ENCODE results near the gene FSIP1.

FSIP1 gene

GRCh38 chr15:39668457-39668856, 114.2 kb downstream of the FSIP1 start:
- no peak for DNase-seq (ENCODE audit: insufficient read length, low spot score)
- no peak for FAIRE-seq
- TF ChIP-seq POLR2A (IDR thresholded peaks at IDR 0.05; ENCODE audit: low read depth, low read length) = no peak
- no peak for TF ChIP-seq POU2F2 (IDR thresholded peaks at IDR 0.05; ENCODE audit: low read depth, low read length)
- TF ChIP-seq PAX5 (IDR thresholded peaks at IDR 0.05; ENCODE audit: insufficient read depth, low read length, severe bottlenecking) = no peak
- no peak for TF ChIP-seq TAF1 (IDR thresholded peaks at IDR 0.05; ENCODE audit: low read depth, low read length)

- DNase-seq (ENCODE audit: insufficient read length, low spot score) (no peak), FAIRE-seq (no peak)
- TF ChIP-seq POLR2AphosphoS5 (IDR thresholded peaks at IDR 0.05; ENCODE audit: low read depth, low read length) (no peak), POLR2A (IDR thresholded peaks at IDR 0.05; ENCODE audit: low read depth, low read length) (no peak), PAX5 (IDR thresholded peaks at IDR 0.05; ENCODE audit: insufficient read depth, low read length, severe bottlenecking) (no peak), TAF1 (IDR thresholded peaks at IDR 0.05; ENCODE audit: low read depth, low read length) (no peak), POU2F2 (IDR thresholded peaks at IDR 0.05; ENCODE audit: low read depth, low read length) (no peak), SPI1 (IDR thresholded peaks at IDR 0.05; ENCODE audit: low read depth, low read length) (no peak)
Measured at GRCh38 chr15:39667382-39668127, 115.1 kb downstream of the FSIP1 start.

- FAIRE-seq (no peak), DNase-seq (ENCODE audit: insufficient read length, low spot score) (no peak)
- TF ChIP-seq POLR2AphosphoS5 (IDR thresholded peaks at IDR 0.05; ENCODE audit: low read depth, low read length) (no peak), PAX5 (IDR thresholded peaks at IDR 0.05; ENCODE audit: insufficient read depth, low read length, severe bottlenecking) (no peak), POU2F2 (IDR thresholded peaks at IDR 0.05; ENCODE audit: low read depth, low read length) (no peak), POLR2A (IDR thresholded peaks at IDR 0.05; ENCODE audit: low read depth, low read length) (no peak), TAF1 (IDR thresholded peaks at IDR 0.05; ENCODE audit: low read depth, low read length) (no peak), SPI1 (IDR thresholded peaks at IDR 0.05; ENCODE audit: low read depth, low read length) (no peak)
Measured at GRCh38 chr15:39666677-39667076, 116.0 kb downstream of the FSIP1 start.

DNA sequence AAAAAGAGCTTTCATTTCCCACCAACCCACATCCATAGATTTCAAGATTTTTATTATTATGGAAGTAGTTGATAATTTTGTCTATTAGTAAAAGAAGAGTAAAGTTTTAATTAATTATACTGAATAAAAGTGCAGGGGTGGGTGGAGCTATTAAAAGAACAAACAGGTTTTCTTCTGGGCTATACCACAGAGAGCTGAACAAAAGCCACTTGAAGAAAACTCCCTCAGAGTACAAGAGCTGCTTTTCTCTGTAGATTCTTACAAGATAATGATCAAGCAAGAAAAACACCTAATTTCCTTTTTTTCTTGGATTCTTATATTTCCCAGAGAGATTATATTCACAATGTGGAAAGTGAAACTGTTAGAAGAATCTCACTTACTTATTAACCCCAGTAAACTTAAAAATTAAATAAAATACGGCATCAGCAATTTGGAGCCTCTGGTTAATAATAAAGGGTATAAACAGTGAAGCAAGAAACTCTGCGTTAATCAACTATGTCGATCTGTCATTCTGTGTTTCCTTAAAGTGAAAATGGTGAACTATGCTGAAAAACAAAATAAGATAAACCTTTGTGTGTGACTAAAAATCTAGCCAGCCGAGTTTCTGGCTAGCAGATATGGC, 116.9 kb downstream of the FSIP1 start:
- FAIRE-seq = no peak
- no peak for DNase-seq (ENCODE audit: insufficient read length, low spot score)
- TF ChIP-seq POLR2AphosphoS5 (IDR thresholded peaks at IDR 0.05; ENCODE audit: low read depth, low read length) = no peak

DNA sequence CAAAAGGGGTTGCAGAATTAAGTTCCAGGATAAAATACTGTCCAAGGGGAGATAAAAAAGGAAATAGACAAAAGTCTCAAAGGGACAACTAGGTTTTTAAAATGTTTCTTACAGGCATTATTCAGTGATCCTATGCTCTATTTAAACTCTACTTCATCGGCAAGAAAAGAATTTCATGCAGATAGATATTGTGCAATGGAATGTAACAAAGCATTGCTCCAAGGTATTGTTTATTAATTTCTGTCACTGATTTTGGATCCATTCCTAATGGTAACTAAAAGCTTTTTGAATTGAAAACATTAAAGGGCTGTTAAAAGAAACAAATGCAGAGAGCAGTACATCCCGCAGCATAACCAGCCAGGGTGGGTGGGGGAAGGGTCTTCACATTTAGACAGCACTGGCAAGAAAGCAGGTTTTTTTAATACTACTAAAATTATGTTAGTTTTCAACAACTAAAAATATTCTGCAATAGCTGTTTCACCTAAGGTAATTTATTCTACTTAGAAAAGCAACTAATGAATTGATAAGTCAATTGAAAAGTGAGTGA, 118.9 kb downstream of the FSIP1 start:
- no peak for FAIRE-seq
- no peak for TF ChIP-seq POU2F2 (IDR thresholded peaks at IDR 0.05; ENCODE audit: low read depth, low read length)
- no peak for TF ChIP-seq SPI1 (IDR thresholded peaks at IDR 0.05; ENCODE audit: low read depth, low read length)
- no peak for TF ChIP-seq TAF1 (IDR thresholded peaks at IDR 0.05; ENCODE audit: low read depth, low read length)
- TF ChIP-seq POLR2AphosphoS5 (IDR thresholded peaks at IDR 0.05; ENCODE audit: low read depth, low read length) = no peak
- TF ChIP-seq POLR2A (IDR thresholded peaks at IDR 0.05; ENCODE audit: low read depth, low read length) = no peak
- TF ChIP-seq PAX5 (IDR thresholded peaks at IDR 0.05; ENCODE audit: insufficient read depth, low read length, severe bottlenecking) = no peak
- no peak for DNase-seq (ENCODE audit: insufficient read length, low spot score)

GRCh38 chr15:39661776-39662175, 120.9 kb downstream of the FSIP1 start:
- TF ChIP-seq POLR2A (IDR thresholded peaks at IDR 0.05; ENCODE audit: low read depth, low read length) (no peak), SPI1 (IDR thresholded peaks at IDR 0.05; ENCODE audit: low read depth, low read length) (no peak), PAX5 (IDR thresholded peaks at IDR 0.05; ENCODE audit: insufficient read depth, low read length, severe bottlenecking) (no peak), TAF1 (IDR thresholded peaks at IDR 0.05; ENCODE audit: low read depth, low read length) (no peak), POLR2AphosphoS5 (IDR thresholded peaks at IDR 0.05; ENCODE audit: low read depth, low read length) (no peak), POU2F2 (IDR thresholded peaks at IDR 0.05; ENCODE audit: low read depth, low read length) (no peak)
- FAIRE-seq (no peak), DNase-seq (ENCODE audit: insufficient read length, low spot score) (no peak)

DNA sequence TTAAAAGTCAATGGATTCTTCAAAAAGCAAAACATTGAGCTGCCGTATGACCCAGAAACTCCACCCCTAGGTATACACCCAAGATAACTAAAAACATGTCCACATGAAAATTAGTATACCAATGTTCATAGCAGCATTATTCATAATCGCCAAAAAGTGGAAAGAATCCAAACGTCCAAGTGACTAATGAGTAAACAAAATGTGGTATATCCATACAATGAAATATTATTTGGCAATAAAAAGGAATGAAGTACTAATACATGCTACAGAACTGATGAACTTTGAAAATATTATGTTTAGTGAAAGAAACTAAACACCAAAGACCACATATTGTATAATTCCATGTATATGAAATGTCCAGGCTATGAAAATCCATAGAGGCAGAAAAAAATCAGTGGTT, 123.9 kb downstream of the FSIP1 start:
- no peak for DNase-seq (ENCODE audit: insufficient read length, low spot score)
- FAIRE-seq = no peak
- TF ChIP-seq SPI1 (IDR thresholded peaks at IDR 0.05; ENCODE audit: low read depth, low read length) (no peak), PAX5 (IDR thresholded peaks at IDR 0.05; ENCODE audit: insufficient read depth, low read length, severe bottlenecking) (no peak), POU2F2 (IDR thresholded peaks at IDR 0.05; ENCODE audit: low read depth, low read length) (no peak), POLR2AphosphoS5 (IDR thresholded peaks at IDR 0.05; ENCODE audit: low read depth, low read length) (no peak), POLR2A (IDR thresholded peaks at IDR 0.05; ENCODE audit: low read depth, low read length) (no peak), TAF1 (IDR thresholded peaks at IDR 0.05; ENCODE audit: low read depth, low read length) (no peak)

- TF ChIP-seq POLR2A (IDR thresholded peaks at IDR 0.05; ENCODE audit: low read depth, low read length) (no peak), PAX5 (IDR thresholded peaks at IDR 0.05; ENCODE audit: insufficient read depth, low read length, severe bottlenecking) (no peak), POU2F2 (IDR thresholded peaks at IDR 0.05; ENCODE audit: low read depth, low read length) (no peak), SPI1 (IDR thresholded peaks at IDR 0.05; ENCODE audit: low read depth, low read length) (no peak), TAF1 (IDR thresholded peaks at IDR 0.05; ENCODE audit: low read depth, low read length) (no peak), POLR2AphosphoS5 (IDR thresholded peaks at IDR 0.05; ENCODE audit: low read depth, low read length) (no peak)
- FAIRE-seq = no peak
- no peak for DNase-seq (ENCODE audit: insufficient read length, low spot score)
Measured at GRCh38 chr15:39657668-39658067, 125.0 kb downstream of the FSIP1 start.

GRCh38 chr15:39657181-39657580, 125.5 kb downstream of the FSIP1 start:
- DNase-seq (ENCODE audit: insufficient read length, low spot score) (no peak), FAIRE-seq (no peak)
- TF ChIP-seq SPI1 (IDR thresholded peaks at IDR 0.05; ENCODE audit: low read depth, low read length) (no peak), POU2F2 (IDR thresholded peaks at IDR 0.05; ENCODE audit: low read depth, low read length) (no peak), TAF1 (IDR thresholded peaks at IDR 0.05; ENCODE audit: low read depth, low read length) (no peak)

GRCh38 chr15:39654304-39654703, 128.3 kb downstream of the FSIP1 start:
- peak; percentile 9 for FAIRE-seq
- TF ChIP-seq POLR2AphosphoS5 (IDR thresholded peaks at IDR 0.05; ENCODE audit: low read depth, low read length) = no peak
- no peak for TF ChIP-seq PAX5 (IDR thresholded peaks at IDR 0.05; ENCODE audit: insufficient read depth, low read length, severe bottlenecking)

More at GRCh38 chr15:39654304-39654703, 128.3 kb downstream of the FSIP1 start:
- no peak for DNase-seq (ENCODE audit: insufficient read length, low spot score)
